D721Med (cell line): ENCODE results near the gene PTTG1IP.

Source experiments
- DNase-seq: peaks from one replicate; pipeline ENCODE4 v3.0.0; 2011; ENCODE audit warnings: low spot score; ENCODE audit not compliant: insufficient read length
- FAIRE-seq: peaks from 2 replicates; lab custom pipeline; 2011; peaks lifted over from hg19 to GRCh38; lab: Jason Lieb, UNC
- TF ChIP-seq, protein P1 (sequence below): IDR thresholded peaks from 2 replicates; pipeline ENCODE4 v1.5.1; 2012; ENCODE audit warnings: mild to moderate bottlenecking, control low read depth; ENCODE audit not compliant: insufficient read depth; ENCODE audit errors: missing control alignments

Gene PTTG1IP

DNA sequence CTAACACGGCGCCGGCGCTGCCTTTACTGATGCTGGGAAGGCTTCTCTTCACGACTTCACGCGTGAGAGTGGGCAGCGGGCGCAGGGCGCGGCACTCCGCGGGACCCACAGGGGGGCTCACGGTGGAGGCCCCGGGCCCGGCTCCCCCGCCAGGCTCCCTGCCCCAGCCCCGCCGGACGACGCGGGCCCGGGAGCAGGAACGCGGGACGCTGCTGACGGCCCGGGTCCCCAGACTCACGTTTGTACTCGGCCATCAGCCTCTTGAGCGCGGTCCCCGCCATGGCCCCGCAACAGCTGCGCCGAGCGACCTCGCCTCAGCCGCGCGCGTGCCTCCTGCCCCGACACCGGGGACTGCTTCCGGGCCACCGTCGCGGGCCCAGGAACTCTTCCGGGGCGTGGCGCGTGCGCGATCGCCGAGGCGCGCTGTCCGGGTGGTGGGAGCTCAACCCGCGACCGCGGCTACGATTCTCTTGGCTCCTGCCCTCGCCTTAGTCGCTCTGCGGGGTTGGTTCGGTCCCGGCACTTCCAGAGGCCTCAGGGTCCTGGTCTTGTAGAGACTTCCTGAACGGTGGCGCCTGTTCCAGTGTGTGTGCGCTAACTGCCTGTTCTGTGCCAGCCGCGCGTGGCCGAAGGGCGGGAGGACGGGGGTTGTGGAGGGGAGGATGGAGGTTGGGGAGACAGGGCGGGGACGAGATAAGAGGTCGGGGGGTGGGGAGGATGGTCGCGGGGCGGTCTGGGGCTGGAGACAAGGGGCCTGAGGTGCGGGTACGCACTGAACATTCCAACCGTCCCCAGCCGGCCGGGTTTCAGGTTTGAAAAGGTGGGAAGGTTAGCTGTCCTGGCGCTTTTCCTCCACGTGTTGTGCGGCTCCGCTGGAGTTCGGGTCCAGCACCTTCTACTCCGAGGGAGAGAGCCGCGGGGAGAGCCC, 71.8 kb downstream of the PTTG1IP start, which contains the start of gene UBE2G2:
Gene UBE2G2 (minus strand): TSS at position 353 of the 928 bp plus-strand sequence. CDS start 72 bp downstream, at position 281.
- peak; percentile 92 for DNase-seq
- TF ChIP-seq, protein P1, sequence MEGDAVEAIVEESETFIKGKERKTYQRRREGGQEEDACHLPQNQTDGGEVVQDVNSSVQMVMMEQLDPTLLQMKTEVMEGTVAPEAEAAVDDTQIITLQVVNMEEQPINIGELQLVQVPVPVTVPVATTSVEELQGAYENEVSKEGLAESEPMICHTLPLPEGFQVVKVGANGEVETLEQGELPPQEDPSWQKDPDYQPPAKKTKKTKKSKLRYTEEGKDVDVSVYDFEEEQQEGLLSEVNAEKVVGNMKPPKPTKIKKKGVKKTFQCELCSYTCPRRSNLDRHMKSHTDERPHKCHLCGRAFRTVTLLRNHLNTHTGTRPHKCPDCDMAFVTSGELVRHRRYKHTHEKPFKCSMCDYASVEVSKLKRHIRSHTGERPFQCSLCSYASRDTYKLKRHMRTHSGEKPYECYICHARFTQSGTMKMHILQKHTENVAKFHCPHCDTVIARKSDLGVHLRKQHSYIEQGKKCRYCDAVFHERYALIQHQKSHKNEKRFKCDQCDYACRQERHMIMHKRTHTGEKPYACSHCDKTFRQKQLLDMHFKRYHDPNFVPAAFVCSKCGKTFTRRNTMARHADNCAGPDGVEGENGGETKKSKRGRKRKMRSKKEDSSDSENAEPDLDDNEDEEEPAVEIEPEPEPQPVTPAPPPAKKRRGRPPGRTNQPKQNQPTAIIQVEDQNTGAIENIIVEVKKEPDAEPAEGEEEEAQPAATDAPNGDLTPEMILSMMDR: no peak
- no peak for FAIRE-seq

DNA sequence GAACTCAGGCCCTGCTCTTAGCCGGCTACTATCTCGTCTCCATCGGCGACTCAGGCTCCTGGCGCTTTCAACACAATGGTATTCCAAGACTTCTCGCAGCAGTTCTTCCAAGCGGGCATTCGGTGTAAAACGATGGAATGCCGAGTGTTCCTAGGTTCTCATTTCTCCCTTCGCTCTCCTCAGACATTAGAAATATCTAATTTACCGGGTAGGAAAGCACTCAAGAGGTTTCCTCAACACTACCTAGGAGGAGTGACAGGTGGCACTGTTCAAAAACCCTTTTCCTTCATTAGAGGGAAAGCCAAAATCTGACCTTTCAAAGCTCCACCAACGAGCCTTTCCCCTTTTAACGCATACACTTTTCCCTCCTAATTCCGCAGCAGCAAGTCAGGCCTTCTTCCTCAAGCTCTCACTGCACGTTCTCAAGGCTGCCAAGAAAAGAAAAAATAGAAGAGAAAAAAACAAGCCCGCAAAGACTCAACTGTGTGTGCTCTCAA, 72.5 kb downstream of the PTTG1IP start:
- DNase-seq (no peak), FAIRE-seq (no peak)
- TF ChIP-seq, protein P1: no peak

DNA sequence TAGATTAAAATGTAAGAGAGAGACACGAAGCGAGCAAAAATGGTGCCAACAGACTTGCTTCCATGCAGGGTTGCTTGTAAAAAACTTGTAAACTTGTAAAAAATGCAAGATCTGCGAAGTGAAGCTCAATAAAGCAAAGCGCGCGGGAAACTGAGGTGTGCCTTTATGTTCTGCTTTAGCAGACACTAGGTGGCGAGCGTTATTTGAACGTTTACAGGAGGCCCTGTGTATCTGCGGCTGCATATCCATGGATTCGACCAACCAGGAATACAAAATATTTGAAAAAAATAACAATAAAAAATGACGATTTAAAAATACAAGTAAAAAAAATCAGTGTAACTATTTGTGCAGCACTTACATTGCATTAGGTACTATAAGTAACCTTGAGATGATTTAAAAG, 73.4 kb downstream of the PTTG1IP start:
- no peak for FAIRE-seq
- TF ChIP-seq, protein P1: peak; percentile 56
- DNase-seq: no peak

DNA sequence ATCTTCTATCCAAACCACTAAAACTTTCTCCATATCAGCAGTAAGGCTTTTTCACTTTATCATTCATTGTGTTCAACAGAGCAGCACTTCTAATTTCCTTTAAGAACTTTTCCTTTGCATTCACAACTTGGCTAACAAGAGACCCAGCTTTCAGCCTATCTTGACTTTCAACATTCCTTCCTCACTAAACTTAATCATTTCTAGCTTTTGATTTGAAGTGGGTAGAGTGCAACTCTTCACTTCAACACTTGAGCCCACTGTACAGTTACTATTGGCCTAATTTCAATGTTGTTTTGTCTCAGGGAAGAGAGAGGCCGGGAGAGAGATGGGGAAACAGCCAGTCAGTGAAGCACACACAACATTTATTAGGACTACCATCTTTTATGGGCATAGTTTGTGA, 73.8 kb downstream of the PTTG1IP start:
- FAIRE-seq: no peak
- no peak for DNase-seq
- TF ChIP-seq, protein P1: no peak
